Endodermal cell (in vitro differentiated cells): Measurements from ENCODE around the gene CDK2AP2. TPM values are rescaled to one million over a fixed set of nuclear protein-coding genes. Genes with fewer than 3 reads are reported as not detected.
"Not testable (repeated sequence)": the region's sequence is repeated elsewhere in the genome, so short reads cannot be mapped to it uniquely, and the experiment has no call there.

ENCODE experiments used
- DNase-seq: peaks from one replicate; pipeline ENCODE4 v3.0.0-alpha.2; 2017
- H3K27ac ChIP-seq: 2 replicates; pipeline ENCODE4 v1.5.1; 2013; ENCODE audit warnings: mild to moderate bottlenecking, low read depth, low read length, moderate library complexity
- H3K27me3 ChIP-seq: 2 replicates; pipeline ENCODE4 v1.6.1; 2013; ENCODE audit warnings: mild to moderate bottlenecking, low read length, moderate library complexity; ENCODE audit not compliant: insufficient read depth, control insufficient read depth, poor library complexity, severe bottlenecking
- H3K36me3 ChIP-seq: 2 replicates; pipeline ENCODE4 v1.7.0; 2013; ENCODE audit warnings: mild to moderate bottlenecking, low read length, moderate library complexity; ENCODE audit not compliant: control insufficient read depth, insufficient read depth
- H3K4me1 ChIP-seq: one replicate; pipeline ENCODE4 v1.7.0; 2013; ENCODE audit warnings: low read length; ENCODE audit not compliant: control insufficient read depth, insufficient read depth
- H3K4me3 ChIP-seq: 2 replicates; pipeline ENCODE4 v1.5.1; 2013; ENCODE audit warnings: mild to moderate bottlenecking, low read length, moderate library complexity
- H3K9ac ChIP-seq: 2 replicates; pipeline ENCODE4 v1.6.1; 2013; ENCODE audit warnings: mild to moderate bottlenecking, low read length, moderate library complexity; ENCODE audit not compliant: poor library complexity, severe bottlenecking; ENCODE audit errors: extremely low read depth
- H3K9me3 ChIP-seq: 2 replicates; pipeline ENCODE4 v1.6.1; 2013; ENCODE audit warnings: mild to moderate bottlenecking, low read length, moderate library complexity; ENCODE audit not compliant: control insufficient read depth
- H3K27ac Mint-ChIP-seq: 2 replicates; pipeline ENCODE4 v1.8.0; 2020; ENCODE audit warnings: mixed read lengths
- H3K27me3 Mint-ChIP-seq: 2 replicates; pipeline ENCODE4 v1.8.0; 2021; ENCODE audit warnings: mild to moderate bottlenecking, mixed read lengths; ENCODE audit not compliant: insufficient read depth
- H3K36me3 Mint-ChIP-seq: 2 replicates; pipeline ENCODE4 v1.8.0; 2020; ENCODE audit warnings: low read depth, mixed read lengths
- H3K4me1 Mint-ChIP-seq: 2 replicates; pipeline ENCODE4 v1.8.0; 2020; ENCODE audit warnings: mixed read lengths
- H3K4me3 Mint-ChIP-seq: 2 replicates; pipeline ENCODE4 v1.8.0; 2020; ENCODE audit warnings: mild to moderate bottlenecking, moderate library complexity, mixed read lengths
- H3K9me3 Mint-ChIP-seq: 2 replicates; pipeline ENCODE4 v1.8.0; 2020; ENCODE audit warnings: mild to moderate bottlenecking, mixed read lengths
- WGBS, 2 experiments: methylation state at CpG; one replicate each; pipeline versions ENCODE4 v1.1.5 to v1.1.7; 2013; ENCODE audit warnings: missing lambda C conversion rate in 2 of 2, mixed read lengths in 1 of 2; ENCODE audit not compliant: insufficient coverage in 1 of 2, insufficient read length in 1 of 2; 5-methylcytosine and 5-hydroxymethylcytosine counted together
- total RNA-seq, 2 donors: library from RNA; stranded (reverse); fragmentation: NEBNext Ultra II Directional in 1 of 2; extraction: Animal tissue kit (Norgen Biotek cat#: 25700) in 1 of 2; gene quantifications; 2 replicates in 1 of 2; 3 replicates in 1 of 2; pipeline ENCODE4 v1.2.1, GENCODE V29; 2021
- TF ChIP-seq, protein P1 (sequence below): fragments of 200-600 bp; sonication (generic); conservative IDR thresholded peaks from 2 replicates; pipeline ENCODE4 v1.5.0; 2021; ENCODE audit warnings: antibody characterized with exemption, mild to moderate bottlenecking

Gene CDK2AP2
- total RNA-seq, 2 donors from 2014 or later = 30.6 to 47.6 TPM

DNA sequence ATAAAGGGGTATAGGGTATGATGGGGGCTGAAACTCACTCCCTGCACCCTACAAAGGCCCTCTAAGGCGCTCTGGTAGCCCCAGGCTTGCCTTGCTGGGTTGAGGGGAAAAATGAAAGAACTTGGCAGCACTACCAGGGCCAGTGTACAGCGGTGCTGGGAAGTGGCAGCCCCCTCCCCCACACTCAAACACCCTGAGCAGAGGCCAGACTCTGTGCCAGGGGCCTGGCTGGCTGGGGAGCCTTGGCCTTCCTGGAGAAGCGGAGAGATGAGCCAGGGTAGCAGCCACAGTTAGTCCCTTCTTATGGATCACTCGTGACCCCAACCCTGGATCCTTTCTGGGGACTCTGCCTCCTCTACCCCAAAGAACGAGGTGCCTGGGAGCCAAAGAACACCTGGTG is 41.6 kb downstream of the CDK2AP2 start:
- TF ChIP-seq, protein P1, sequence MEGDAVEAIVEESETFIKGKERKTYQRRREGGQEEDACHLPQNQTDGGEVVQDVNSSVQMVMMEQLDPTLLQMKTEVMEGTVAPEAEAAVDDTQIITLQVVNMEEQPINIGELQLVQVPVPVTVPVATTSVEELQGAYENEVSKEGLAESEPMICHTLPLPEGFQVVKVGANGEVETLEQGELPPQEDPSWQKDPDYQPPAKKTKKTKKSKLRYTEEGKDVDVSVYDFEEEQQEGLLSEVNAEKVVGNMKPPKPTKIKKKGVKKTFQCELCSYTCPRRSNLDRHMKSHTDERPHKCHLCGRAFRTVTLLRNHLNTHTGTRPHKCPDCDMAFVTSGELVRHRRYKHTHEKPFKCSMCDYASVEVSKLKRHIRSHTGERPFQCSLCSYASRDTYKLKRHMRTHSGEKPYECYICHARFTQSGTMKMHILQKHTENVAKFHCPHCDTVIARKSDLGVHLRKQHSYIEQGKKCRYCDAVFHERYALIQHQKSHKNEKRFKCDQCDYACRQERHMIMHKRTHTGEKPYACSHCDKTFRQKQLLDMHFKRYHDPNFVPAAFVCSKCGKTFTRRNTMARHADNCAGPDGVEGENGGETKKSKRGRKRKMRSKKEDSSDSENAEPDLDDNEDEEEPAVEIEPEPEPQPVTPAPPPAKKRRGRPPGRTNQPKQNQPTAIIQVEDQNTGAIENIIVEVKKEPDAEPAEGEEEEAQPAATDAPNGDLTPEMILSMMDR = no peak
- no peak overlapping the region for H3K4me3 Mint-ChIP-seq
- no peak overlapping the region for H3K27ac Mint-ChIP-seq
- no peaks in the 10 kb centered on the region for H3K9me3 ChIP-seq
- no peak overlapping the region for H3K27ac ChIP-seq
- H3K4me1 ChIP-seq = no peaks in the 10 kb centered on the region
- H3K27me3 Mint-ChIP-seq = no peaks in the 10 kb centered on the region
- H3K27me3 ChIP-seq = no peaks in the 10 kb centered on the region
- no peak for DNase-seq
- H3K4me3 ChIP-seq = no peak overlapping the region
- H3K36me3 ChIP-seq = no peaks in the 10 kb centered on the region
- WGBS, 2 experiments = 94% methylated on average over 5 of the region's 5 CpGs; no CpG with 5 or more reads in 1 of the 2 experiments
- H3K9ac ChIP-seq = no peak overlapping the region
- peaks cover 4% of the 10 kb centered on the region for H3K36me3 Mint-ChIP-seq
- peaks cover 9% of the 10 kb centered on the region for H3K4me1 Mint-ChIP-seq
- no peaks in the 10 kb centered on the region for H3K9me3 Mint-ChIP-seq

DNA sequence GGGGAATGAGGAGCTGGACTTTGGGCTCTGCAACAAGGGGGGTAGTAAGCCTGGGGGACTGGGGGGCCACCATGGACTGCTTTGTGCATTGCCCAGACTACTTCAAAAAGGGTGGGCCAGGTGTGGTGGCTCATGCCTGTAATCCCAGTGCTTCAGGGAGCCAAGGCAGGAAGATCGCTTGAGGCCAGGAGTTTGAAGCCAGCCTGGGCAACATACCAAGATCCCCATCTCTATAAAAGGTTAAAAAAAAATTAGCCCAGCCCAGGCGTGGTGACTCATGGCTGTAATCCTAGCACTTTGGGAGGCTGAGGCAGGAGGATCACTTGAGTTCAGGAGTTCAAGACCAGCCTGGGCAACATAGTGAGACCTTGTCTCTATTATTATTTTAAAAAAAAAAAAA is 42.4 kb downstream of the CDK2AP2 start:
- peak overlapping the region; percentile 92 for H3K4me3 ChIP-seq
- peak overlapping the region; percentile 91 for H3K27ac Mint-ChIP-seq

DNA sequence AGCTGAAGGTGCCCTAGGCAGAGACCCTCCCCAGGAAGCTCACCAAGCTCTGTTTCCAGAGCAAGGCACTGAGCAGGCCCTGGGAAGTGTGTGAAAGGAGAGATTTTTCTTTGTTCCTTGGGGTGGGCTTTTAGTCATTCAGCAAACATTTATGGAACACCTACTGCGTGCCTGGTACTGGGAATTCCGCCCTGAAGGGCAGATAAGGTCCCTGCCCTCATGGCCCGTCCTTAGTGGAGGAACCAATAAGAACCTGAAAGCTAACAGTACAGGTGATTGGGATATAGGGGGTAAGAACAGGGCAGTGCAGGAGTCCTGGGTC is 42.8 kb downstream of the CDK2AP2 start:
- H3K36me3 Mint-ChIP-seq = peaks cover 4% of the 10 kb centered on the region
- H3K27me3 Mint-ChIP-seq = peaks cover 2% of the 10 kb centered on the region
- no peaks in the 10 kb centered on the region for H3K36me3 ChIP-seq
- H3K4me3 ChIP-seq = peak overlapping the region; percentile 92
- H3K9me3 ChIP-seq = no peaks in the 10 kb centered on the region
- H3K9ac ChIP-seq = peak overlapping the region; percentile 83
- H3K4me1 ChIP-seq = no peaks in the 10 kb centered on the region
- TF ChIP-seq, protein P1 = no peak
- 59 to 61% methylated on average over 3 of the region's 3 CpGs for WGBS, 2 experiments
- no peaks in the 10 kb centered on the region for H3K9me3 Mint-ChIP-seq
- H3K27ac ChIP-seq = peak overlapping the region; percentile 70
- DNase-seq = no peak
- H3K4me3 Mint-ChIP-seq = peak overlapping the region; percentile 74
- H3K4me1 Mint-ChIP-seq = peaks cover 9% of the 10 kb centered on the region
- H3K27ac Mint-ChIP-seq = peak overlapping the region; percentile 91
- no peaks in the 10 kb centered on the region for H3K27me3 ChIP-seq

More for the DNA sequence above, 42.4 kb downstream of the CDK2AP2 start:
- not testable (repeated sequence) for H3K9me3 ChIP-seq, DNase-seq, H3K27me3 Mint-ChIP-seq, H3K4me1 Mint-ChIP-seq, H3K27me3 ChIP-seq, H3K36me3 Mint-ChIP-seq, H3K36me3 ChIP-seq, H3K4me1 ChIP-seq, H3K9me3 Mint-ChIP-seq, H3K27ac ChIP-seq
- WGBS, 2 experiments = 98 to 100% methylated on average over 1 to 2 of the region's 2 CpGs
- peak overlapping the region; percentile 83 for H3K9ac ChIP-seq
- H3K4me3 Mint-ChIP-seq = peak overlapping the region; percentile 74
